Left renal cortex interstitium (tissue), 4 donors: ENCODE results near the gene PLAGL2. TPM values are rescaled to one million over a fixed set of nuclear protein-coding genes. Genes with fewer than 3 reads are reported as not detected.
"Not testable (repeated sequence)": the region's sequence is repeated elsewhere in the genome, so short reads cannot be mapped to it uniquely, and the experiment has no call there.

Experiments
- DNase-seq, 4 donors: peaks; one replicate each; pipeline ENCODE4 v3.0.0-alpha.2; 2013; ENCODE audit warnings: low read depth in 4 of 4, low spot score in 2 of 4, missing footprints in 1 of 4
- polyA plus RNA-seq, 4 donors: library from polyadenylated mRNA; unstranded; fragments of 120-200 nt; gene quantifications; one replicate each; pipeline ENCODE4 v1.2.1, GENCODE V29; 2013; ENCODE audit not compliant: insufficient read length in 4 of 4

PLAGL2 gene
- polyA plus RNA-seq, 4 donors: 18.0 to 24.2 (median 19.3) TPM

GRCh38 chr20:32186506-32186905, 21.0 kb downstream of the PLAGL2 start:
- no peak for DNase-seq

- no peak for DNase-seq
Measured at GRCh38 chr20:32184961-32185603, 22.5 kb downstream of the PLAGL2 start.

- no peak for DNase-seq
Measured at GRCh38 chr20:32183947-32184635, 23.5 kb downstream of the PLAGL2 start.

GRCh38 chr20:32181606-32182005, 25.9 kb downstream of the PLAGL2 start:
- no peak for DNase-seq

- DNase-seq: no peak
Measured at GRCh38 chr20:32179934-32180333, 27.6 kb downstream of the PLAGL2 start.

- no peak for DNase-seq
Measured at GRCh38 chr20:32179515-32179914, 28.0 kb downstream of the PLAGL2 start.

- DNase-seq: not testable (repeated sequence)
Measured at GRCh38 chr20:32177696-32178095, 29.8 kb downstream of the PLAGL2 start.

- DNase-seq: no peak
Measured at GRCh38 chr20:32168184-32168910, 39.2 kb downstream of the PLAGL2 start.

GRCh38 chr20:32167552-32167951, 40.0 kb downstream of the PLAGL2 start:
- DNase-seq: no peak

GRCh38 chr20:32165836-32166545, 41.6 kb downstream of the PLAGL2 start:
- DNase-seq: no peak

GRCh38 chr20:32164984-32165735, 42.4 kb downstream of the PLAGL2 start:
- DNase-seq: no peak

GRCh38 chr20:32163951-32164350, 43.6 kb downstream of the PLAGL2 start:
- no peak for DNase-seq

- no peak for DNase-seq
Measured at GRCh38 chr20:32162351-32162750, 45.2 kb downstream of the PLAGL2 start.

GRCh38 chr20:32160341-32160740, 47.2 kb downstream of the PLAGL2 start:
- no peak for DNase-seq

- DNase-seq: no peak
Measured at GRCh38 chr20:32159766-32160221, 47.7 kb downstream of the PLAGL2 start.

GRCh38 chr20:32158943-32159660, 48.4 kb downstream of the PLAGL2 start:
- no peak for DNase-seq

- no peak for DNase-seq
Measured at GRCh38 chr20:32158351-32158750, 49.2 kb downstream of the PLAGL2 start.

- no peak for DNase-seq
Measured at GRCh38 chr20:32157611-32158010, 49.9 kb downstream of the PLAGL2 start.
